HepG2 (cell line): ENCODE measurements around the gene OR4D5. TPM values are rescaled to one million over a fixed set of nuclear protein-coding genes. Genes with fewer than 3 reads are reported as not detected.

Source experiments
- ATAC-seq: fragments of 200-7000 bp; cut with Tn5 transposase; 3 replicates; pipeline ENCODE4 v1.9.1; 2020; ENCODE audit warnings: mild to moderate bottlenecking, moderate library complexity
- BruUV-seq: library from RNA; stranded (reverse); fragments of 400-500 nt; replicated peaks from 2 replicates; lab custom pipeline; 2021; lab: Mats Ljungman, UMichigan
- CTCF ChIA-PET: fragments of 300-600 bp; formaldehyde crosslinking; extraction: SDS; loops from one replicate; lab custom pipeline; 2021; ENCODE audit warnings: low total read pairs, inconsistent platforms, low intra/inter-chr PET ratio; lab: Yijun Ruan, JAX
- POLR2A ChIA-PET: fragments of 350-600 bp; sonication (Branson Sonifier 250); formaldehyde crosslinking; loops from one replicate; lab custom pipeline; 2020; ENCODE audit warnings: antibody characterized with exemption, inconsistent platforms; lab: Yijun Ruan, JAX
- DNase-seq: peaks from one replicate; pipeline ENCODE4 v3.0.0-alpha.2; 2015; ENCODE audit warnings: low spot score
- FAIRE-seq: peaks from 3 replicates; lab custom pipeline; 2011; peaks lifted over from hg19 to GRCh38; lab: Jason Lieb, UNC
- H2AFZ ChIP-seq: one replicate; pipeline ENCODE4 v1.6.1; 2011; ENCODE audit warnings: low read length, inconsistent platforms
- H3K27ac ChIP-seq: fragments of 300-600 bp; 3 replicates; pipeline ENCODE4 v1.8.0; 2011; ENCODE audit warnings: mixed run types, mild to moderate bottlenecking, mixed read lengths, low read length, inconsistent platforms; ENCODE audit not compliant: insufficient read depth; ENCODE audit errors: extremely low read length
- H3K27me3 ChIP-seq, 2 experiments: fragments of 200-600 bp in 1 of 2; 2 replicates in 1 of 2; 3 replicates in 1 of 2; pipeline versions ENCODE4 v1.6.0 to v1.8.0; 2011; ENCODE audit warnings: low read length in 2 of 2, mild to moderate bottlenecking in 2 of 2, moderate library complexity in 2 of 2, inconsistent platforms in 1 of 2; ENCODE audit not compliant: insufficient read depth in 2 of 2, control insufficient read depth in 1 of 2
- H3K36me3 ChIP-seq, 2 experiments: fragments of 200-600 bp in 1 of 2; replicated peaks in 1 of 2; 2 replicates in 1 of 2; 3 replicates in 1 of 2; pipeline versions ENCODE4 v1.5.1 to v1.8.0; 2011; ENCODE audit warnings: low read length in 2 of 2, inconsistent platforms in 1 of 2; ENCODE audit not compliant: insufficient read depth in 2 of 2, control insufficient read depth in 1 of 2
- H3K4me1 ChIP-seq: 2 replicates; pipeline ENCODE4 v1.5.1; 2012; ENCODE audit warnings: low read length, inconsistent platforms; ENCODE audit not compliant: insufficient read depth
- H3K4me2 ChIP-seq: 2 replicates; pipeline ENCODE4 v1.6.0; 2011; ENCODE audit warnings: low read depth, low read length, inconsistent platforms
- H3K4me3 ChIP-seq, 3 experiments: fragments of 200-600 bp in 1 of 3; sonication (generic), shearing (Covaris generic) in 1 of 3; replicated peaks in 1 of 3; 2 replicates each; pipeline ENCODE4 v1.5.1; 2011 to 2016; ENCODE audit warnings: low read length in 3 of 3, inconsistent platforms in 2 of 3, low read depth in 2 of 3, mild to moderate bottlenecking in 2 of 3, control low read depth in 1 of 3, mixed read lengths in 1 of 3; ENCODE audit not compliant: insufficient read depth in 1 of 3
- H3K79me2 ChIP-seq: one replicate; pipeline ENCODE4 v1.6.1; 2011; ENCODE audit warnings: low read length, inconsistent platforms; ENCODE audit not compliant: insufficient read depth
- H3K9ac ChIP-seq: 2 replicates; pipeline ENCODE4 v1.6.0; 2011; ENCODE audit warnings: mild to moderate bottlenecking, low read depth, low read length, inconsistent platforms; ENCODE audit not compliant: insufficient read depth
- H3K9me3 ChIP-seq: 2 replicates; pipeline ENCODE4 v1.5.1; 2012; ENCODE audit warnings: mild to moderate bottlenecking, low read length
- H4K20me1 ChIP-seq: 2 replicates; pipeline ENCODE4 v1.6.0; 2011; ENCODE audit warnings: inconsistent platforms, mild to moderate bottlenecking, low read length, moderate library complexity; ENCODE audit not compliant: insufficient read depth
- ATRX ChIP-seq: sonication (generic); formaldehyde crosslinking; IDR thresholded peaks from 2 replicates; pipeline ENCODE4 v1.4.0; 2020; ENCODE audit warnings: missing genetic modification reagents, borderline replicate concordance
- CBFB ChIP-seq: sonication (generic); formaldehyde crosslinking; IDR thresholded peaks from 2 replicates; pipeline ENCODE4 v1.4.0; 2020; ENCODE audit warnings: missing genetic modification reagents
- FOXK2 ChIP-seq: fragments of 450-650 bp; IDR thresholded peaks from 2 replicates; pipeline ENCODE4 v1.6.1; 2016
- HMGA1 ChIP-seq: sonication (generic); formaldehyde crosslinking; conservative IDR thresholded peaks from 2 replicates; pipeline ENCODE4 v1.4.0; 2020; ENCODE audit warnings: missing genetic modification reagents
- HOMEZ ChIP-seq: IDR thresholded peaks from 2 replicates; pipeline ENCODE4 v1.6.1; 2016; ENCODE audit warnings: low read depth
- KLF9 ChIP-seq: IDR thresholded peaks from 2 replicates; pipeline ENCODE4 v1.6.1; 2016; ENCODE audit warnings: low read depth
- MAFG ChIP-seq: sonication (generic); formaldehyde crosslinking; IDR thresholded peaks from 2 replicates; pipeline ENCODE4 v1.5.1; 2020; ENCODE audit warnings: mild to moderate bottlenecking, missing genetic modification reagents
- RNF219 ChIP-seq: sonication (generic); formaldehyde crosslinking; IDR thresholded peaks from 2 replicates; pipeline ENCODE4 v1.5.0; 2020; ENCODE audit warnings: mild to moderate bottlenecking, missing genetic modification reagents
- SCMH1 ChIP-seq: sonication (generic); formaldehyde crosslinking; IDR thresholded peaks from 2 replicates; pipeline ENCODE4 v1.9.0; 2021; ENCODE audit warnings: missing genetic modification reagents, mild to moderate bottlenecking, borderline replicate concordance
- STAG1 ChIP-seq: sonication (generic); formaldehyde crosslinking; IDR thresholded peaks from 2 replicates; pipeline ENCODE4 v1.4.0; 2020; ENCODE audit warnings: missing genetic modification reagents
- SUZ12 ChIP-seq: fragments of 150-350 bp; IDR thresholded peaks from 2 replicates; pipeline ENCODE4 v1.6.1; 2014; ENCODE audit warnings: low read depth, low read length
- ZBTB43 ChIP-seq: sonication (generic); formaldehyde crosslinking; conservative IDR thresholded peaks from 2 replicates; pipeline ENCODE4 v1.4.0; 2020; ENCODE audit warnings: missing genetic modification reagents
- ZNF282 ChIP-seq: fragments of 450-650 bp; IDR thresholded peaks from 2 replicates; pipeline ENCODE4 v1.6.1; 2018; ENCODE audit not compliant: partially characterized antibody
- ZNF501 ChIP-seq: sonication (generic); formaldehyde crosslinking; IDR thresholded peaks from 2 replicates; pipeline ENCODE4 v1.5.1; 2020; ENCODE audit warnings: mild to moderate bottlenecking, moderate library complexity, missing genetic modification reagents
- ZNF557 ChIP-seq: sonication (generic); formaldehyde crosslinking; IDR thresholded peaks from 2 replicates; pipeline ENCODE4 v1.4.0; 2020; ENCODE audit warnings: missing genetic modification reagents
- ZNF784 ChIP-seq: sonication (generic); formaldehyde crosslinking; IDR thresholded peaks from 2 replicates; pipeline ENCODE4 v1.5.1; 2020; ENCODE audit warnings: missing genetic modification reagents, mild to moderate bottlenecking, borderline replicate concordance
- ZNF788 ChIP-seq: sonication (generic); formaldehyde crosslinking; IDR thresholded peaks from 2 replicates; pipeline ENCODE4 v1.5.0; 2020; ENCODE audit warnings: mild to moderate bottlenecking, missing genetic modification reagents, borderline replicate concordance
- ZSCAN30 ChIP-seq: sonication (generic); formaldehyde crosslinking; IDR thresholded peaks from 2 replicates; pipeline ENCODE4 v1.5.0; 2020; ENCODE audit warnings: mild to moderate bottlenecking, missing genetic modification reagents
- WGBS: methylation state at CpG from one replicate; pipeline ENCODE4 v1.1.6; 2017; ENCODE audit warnings: low lambda C conversion rate; 5-methylcytosine and 5-hydroxymethylcytosine counted together
- in situ Hi-C: cut with HindIII; loops from 2 replicates; pipeline ENCODE4 v1.10.0; 2017; ENCODE audit warnings: low pct_unique_long_range_greater_than_20kb; ENCODE audit not compliant: extremely low pct_ligation_motif_present
- intact Hi-C: fragments of 100-400 bp; cut with micrococcal nuclease; formaldehyde crosslinking; loops from one replicate; pipeline ENCODE4 v1.10.0; 2022; ENCODE audit not compliant: unreplicated experiment
- polyA plus RNA-seq, 8 experiments: library from polyadenylated mRNA; depleted of rRNA in 3 of 8; stranded (reverse) in 7 of 8; unstranded in 1 of 8; fragments of >200 nt; fragmentation: Illumina TruSeq in 4 of 8; extraction: Trizol in 4 of 8; gene quantifications; 2 replicates each; pipeline versions ENCODE4 v1.2.1 to v1.2.3, GENCODE V29; 2011 to 2016; ENCODE audit warnings: low read depth in 4 of 8, missing spikeins in 1 of 8, mixed read lengths in 1 of 8; ENCODE audit not compliant: insufficient read depth in 1 of 8
- total RNA-seq, 5 experiments: library from RNA; depleted of rRNA; stranded (reverse); fragments of >200 nt; fragmentation: Illumina TruSeq; extraction: Trizol; gene quantifications; 2 replicates each; pipeline ENCODE4 v1.2.3, GENCODE V29; 2016; ENCODE audit warnings: low read depth in 1 of 5

The OR4D5 gene
- total and polyA plus RNA-seq, 2 of the 13 experiments (the other 11 are each of a cell fraction or from before 2014, with no cell fraction given), result not detected

GRCh38 chr11:123903932-123904331 is 35.5 kb upstream of the OR4D5 start:
- TF ChIP-seq SUZ12 (no peak), HMGA1 (CRISPR knock-in tag) (no peak), KLF9 (CRISPR knock-in tag) (no peak), ZBTB43 (no peak), ZSCAN30 (CRISPR knock-in tag) (no peak), ZNF501 (CRISPR knock-in tag) (no peak), CBFB (CRISPR knock-in tag) (no peak), ZNF788 (CRISPR knock-in tag) (no peak), MAFG (CRISPR knock-in tag) (no peak), ZNF784 (no peak), ZNF282 (no peak), SCMH1 (no peak), ZNF557 (CRISPR knock-in tag) (no peak), ATRX (CRISPR knock-in tag) (no peak), RNF219 (CRISPR knock-in tag) (no peak), HOMEZ (CRISPR knock-in tag) (no peak), FOXK2 (no peak), STAG1 (CRISPR knock-in tag) (no peak)
- TF ChIP-seq, all 625 proteins: peak for 0
- 0% methylated on average over 2 of the region's 2 CpGs for WGBS
- ATAC-seq (no peak), DNase-seq (no peak), FAIRE-seq (no peak)
- intact Hi-C loops (no loop called here), in situ Hi-C loops (no loop called here)
- Histone ChIP-seq H3K4me3 (no peak overlapping the region), H3K4me2 (no peak overlapping the region), H4K20me1 (no peaks in the 10 kb centered on the region), H2AFZ (no peak overlapping the region), H3K79me2 (no peaks in the 10 kb centered on the region), H3K27ac (no peak overlapping the region), H3K9me3 (no peaks in the 10 kb centered on the region), H3K27me3 (no peaks in the 10 kb centered on the region), H3K36me3 (no peaks in the 10 kb centered on the region), H3K9ac (no peak overlapping the region), H3K4me1 (no peaks in the 10 kb centered on the region)
- CTCF ChIA-PET, result no interaction called here
- BruUV-seq, result no TSS peak
- POLR2A ChIA-PET, result no interaction called here
